COLO668 (cell line): ENCODE results near the gene LPIN1.

Source experiments
- DNase-seq: peaks from one replicate; lab custom pipeline; 2025; ENCODE audit not compliant: unreplicated experiment; lab: John Stamatoyannopoulos, UW

The LPIN1 gene

GRCh38 chr2:11746376-11746806 lies at the start of gene LPIN1:
TSS of gene LPIN1 (plus strand) at chr2:11746632. CDS start at chr2:11765542, 18,910 bp downstream.
- DNase-seq = peak; percentile 95

GRCh38 chr2:11696736-11697102 lies 49.7 kb upstream of the LPIN1 start:
- DNase-seq = no peak

GRCh38 chr2:11697103-11697871 lies 49.1 kb upstream of the LPIN1 start:
- no peak for DNase-seq

GRCh38 chr2:11698009-11698922 lies 48.2 kb upstream of the LPIN1 start:
- no peak for DNase-seq

- DNase-seq = no peak
These were observed 46.5 kb upstream of the LPIN1 start for GRCh38 chr2:11699686-11700670.

GRCh38 chr2:11701206-11701605 lies 45.2 kb upstream of the LPIN1 start:
- no peak for DNase-seq

- DNase-seq = no peak
These were observed 44.6 kb upstream of the LPIN1 start for GRCh38 chr2:11701751-11702301.

GRCh38 chr2:11702946-11703345 lies 43.5 kb upstream of the LPIN1 start:
- DNase-seq = no peak

GRCh38 chr2:11703700-11704099 lies 42.7 kb upstream of the LPIN1 start:
- DNase-seq = no peak

GRCh38 chr2:11705063-11705462 lies 41.4 kb upstream of the LPIN1 start:
- DNase-seq = peak; percentile 13

GRCh38 chr2:11705711-11706110 lies 40.7 kb upstream of the LPIN1 start:
- no peak for DNase-seq

GRCh38 chr2:11708106-11708505 lies 38.3 kb upstream of the LPIN1 start:
- no peak for DNase-seq

- DNase-seq = no peak
These were observed 37.1 kb upstream of the LPIN1 start for GRCh38 chr2:11709293-11709692.

- DNase-seq = no peak
These were observed 36.2 kb upstream of the LPIN1 start for GRCh38 chr2:11710210-11710609.

GRCh38 chr2:11710632-11711353 lies 35.6 kb upstream of the LPIN1 start:
- DNase-seq = no peak

GRCh38 chr2:11711354-11711716 lies 35.1 kb upstream of the LPIN1 start:
- DNase-seq = no peak

GRCh38 chr2:11711751-11712150 lies 34.7 kb upstream of the LPIN1 start:
- no peak for DNase-seq

GRCh38 chr2:11712866-11713265 lies 33.6 kb upstream of the LPIN1 start:
- DNase-seq = no peak

GRCh38 chr2:11713815-11714214 lies 32.6 kb upstream of the LPIN1 start:
- DNase-seq = no peak
